HG02840 (cell line): Measurements from ENCODE around the gene CAPN1.
"Not testable (repeated sequence)": the region's sequence is repeated elsewhere in the genome, so short reads cannot be mapped to it uniquely, and the experiment has no call there.

Source experiments
- ATAC-seq: cut with Tn5 transposase; IDR thresholded peaks from one replicate; pipeline ENCODE4 v1.9.1; 2021; ENCODE audit warnings: mild to moderate bottlenecking, moderate library complexity, moderate number of reproducible peaks; ENCODE audit not compliant: unreplicated experiment, low FRiP score

Gene CAPN1

GRCh38 chr11:65181569-65182257, at the start of gene CAPN1:
CAPN1 (plus strand) TSS chr11:65181928; CDS start chr11:65182702, 774 bp downstream.
- peak; percentile 42 for ATAC-seq

- ATAC-seq = no peak
These were observed 49.3 kb upstream of the CAPN1 start for GRCh38 chr11:65132238-65132987.

GRCh38 chr11:65132988-65133700, 48.6 kb upstream of the CAPN1 start:
- no peak for ATAC-seq

- ATAC-seq = no peak
These were observed 48.0 kb upstream of the CAPN1 start for GRCh38 chr11:65133724-65134123.

GRCh38 chr11:65134240-65134951, 47.3 kb upstream of the CAPN1 start, which contains the start of gene SYVN1:
SYVN1 (minus strand) TSS chr11:65134519; CDS start chr11:65133601, 918 bp downstream.
- ATAC-seq = peak; percentile 49

GRCh38 chr11:65134952-65135632, 46.6 kb upstream of the CAPN1 start:
- peak; percentile 58 for ATAC-seq

- ATAC-seq = no peak
These were observed 46.0 kb upstream of the CAPN1 start for GRCh38 chr11:65135633-65136145.

GRCh38 chr11:65136515-65137096, 45.1 kb upstream of the CAPN1 start:
- ATAC-seq = no peak

- ATAC-seq = no peak
These were observed 39.7 kb upstream of the CAPN1 start for GRCh38 chr11:65141896-65142494.

GRCh38 chr11:65147352-65148075, 34.2 kb upstream of the CAPN1 start:
- ATAC-seq = no peak

GRCh38 chr11:65148657-65149056, 33.1 kb upstream of the CAPN1 start:
- ATAC-seq = no peak

- not testable (repeated sequence) for ATAC-seq
These were observed 31.6 kb upstream of the CAPN1 start for GRCh38 chr11:65150131-65150508.

- ATAC-seq = no peak
These were observed 31.0 kb upstream of the CAPN1 start for GRCh38 chr11:65150509-65151299.

- ATAC-seq = no peak
These were observed 30.3 kb upstream of the CAPN1 start for GRCh38 chr11:65151331-65151899.

- ATAC-seq = no peak
These were observed 29.6 kb upstream of the CAPN1 start for GRCh38 chr11:65152122-65152521.

GRCh38 chr11:65156256-65156655, 25.5 kb upstream of the CAPN1 start:
- no peak for ATAC-seq

GRCh38 chr11:65156926-65157325, 24.8 kb upstream of the CAPN1 start:
- no peak for ATAC-seq
